Cerebellar cortex (tissue), 1 donor: ENCODE data around the gene NPAS4.
"Not testable (repeated sequence)": the region's sequence is repeated elsewhere in the genome, so short reads cannot be mapped to it uniquely, and the experiment has no call there.

Experiments
- DNase-seq: peaks from one replicate; pipeline ENCODE4 v3.0.0-alpha.2; 2015; ENCODE audit warnings: low spot score

Gene NPAS4

DNA sequence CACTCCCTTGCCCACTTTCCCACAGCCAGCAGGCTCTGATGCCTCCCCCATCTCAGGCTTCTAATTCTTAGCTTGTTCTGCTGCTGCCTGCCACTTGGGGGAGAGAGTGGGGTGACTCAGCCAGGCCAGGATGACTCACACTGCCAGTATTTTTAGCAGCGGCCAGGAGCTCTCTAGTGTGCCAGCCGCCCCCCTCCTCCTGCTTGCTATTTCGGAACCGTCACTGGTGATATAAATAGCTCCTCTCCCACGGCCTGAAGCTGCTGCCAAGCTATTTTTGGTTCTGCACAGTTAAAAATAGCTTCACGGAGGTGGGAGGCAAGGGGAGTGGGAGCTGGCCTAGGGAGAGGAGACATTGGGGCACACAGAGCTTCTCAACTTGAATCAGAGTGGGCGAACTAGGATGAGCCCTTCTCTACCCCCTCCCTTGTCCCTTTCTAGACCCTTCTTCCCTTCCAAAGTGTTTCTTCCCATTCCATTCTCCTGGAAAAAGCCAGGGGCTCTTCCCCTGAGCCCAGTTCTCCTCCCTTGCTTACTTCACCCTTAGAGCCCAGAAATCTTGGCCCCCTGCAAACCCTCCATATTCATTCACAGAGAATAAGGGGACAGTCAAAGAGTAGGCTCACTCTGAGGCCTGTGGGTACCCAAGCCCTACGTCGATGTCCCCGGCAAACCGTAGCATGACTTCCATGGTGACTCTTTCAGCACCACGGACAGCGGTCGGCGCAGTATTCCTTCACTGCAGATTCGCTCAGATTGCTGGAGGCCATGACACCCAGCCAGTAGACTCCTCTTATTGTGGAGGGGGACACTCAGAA, 2.5 kb upstream of the NPAS4 start:
- DNase-seq: peak; percentile 95

DNA sequence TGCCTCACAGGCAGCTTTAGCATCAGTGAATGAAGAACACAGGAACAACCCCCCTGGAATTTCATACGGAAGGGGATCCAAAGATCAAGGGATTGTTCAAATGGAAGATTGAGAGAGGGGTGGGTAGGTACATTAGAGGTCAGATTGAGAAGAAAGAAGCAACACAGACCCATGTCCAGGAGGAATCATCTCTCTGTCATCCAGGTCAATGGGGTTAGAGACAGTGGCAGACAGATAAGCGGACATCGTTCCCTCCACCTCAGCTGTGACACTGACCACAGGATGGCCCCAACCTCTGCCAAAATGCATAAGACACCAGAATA, 1.9 kb upstream of the NPAS4 start:
- no peak for DNase-seq

DNA sequence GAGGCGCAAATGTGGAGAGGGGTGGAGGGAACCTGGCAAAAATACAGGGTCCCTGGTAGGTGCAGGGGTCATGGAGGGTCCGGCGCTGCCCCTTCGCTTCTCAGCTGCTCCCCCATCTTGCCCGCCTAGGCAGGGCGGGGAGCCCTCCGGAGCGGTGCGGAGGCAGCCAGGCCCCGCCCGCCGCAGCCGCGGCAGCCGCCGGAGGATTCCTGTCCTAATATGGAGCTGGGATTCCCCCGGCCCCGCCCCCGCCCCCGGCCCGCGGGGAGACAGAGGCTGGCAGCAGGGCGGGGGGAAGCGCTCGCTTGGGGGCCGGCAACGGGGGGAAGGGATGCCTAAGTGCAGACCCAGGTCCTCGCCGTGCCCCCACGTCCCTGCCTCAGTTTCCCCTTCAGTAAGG, 1.0 kb upstream of the NPAS4 start:
- DNase-seq: peak; percentile 33

DNA sequence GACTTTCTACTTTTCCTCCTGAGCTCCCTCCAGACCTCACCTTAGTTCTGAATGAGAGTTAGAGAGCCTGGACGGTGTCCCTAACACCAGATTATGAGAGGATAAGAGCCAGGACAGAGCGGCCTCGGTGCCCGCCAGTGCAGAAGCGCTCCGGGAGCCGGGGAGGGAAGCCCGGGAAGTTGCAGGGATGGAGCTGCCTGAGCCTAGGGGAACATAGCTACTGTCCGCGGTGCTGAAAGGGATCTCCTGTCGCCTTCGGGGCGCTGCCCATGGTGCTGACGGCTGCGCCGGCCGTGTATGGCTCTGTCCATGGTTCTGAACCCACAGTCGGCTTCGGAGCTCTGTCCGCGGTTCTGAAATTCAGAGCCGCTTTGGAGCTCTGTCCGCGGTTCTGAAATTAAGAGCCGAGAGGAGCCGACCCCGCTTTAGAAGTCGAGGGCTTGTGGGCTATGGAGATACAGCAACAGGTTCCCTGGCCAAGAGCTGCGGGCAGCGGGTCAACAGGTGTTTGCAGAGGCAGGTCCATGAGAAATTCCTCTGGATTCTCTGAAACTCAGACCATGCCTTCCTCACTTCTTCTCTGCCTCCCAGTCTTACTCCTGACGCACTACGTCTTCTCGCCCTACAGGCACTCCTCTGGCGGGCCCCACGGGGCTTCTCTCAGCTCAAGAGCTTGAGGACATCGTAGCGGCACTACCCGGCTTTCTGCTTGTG, 814 bp downstream of the NPAS4 start:
- DNase-seq: peak; percentile 71

DNA sequence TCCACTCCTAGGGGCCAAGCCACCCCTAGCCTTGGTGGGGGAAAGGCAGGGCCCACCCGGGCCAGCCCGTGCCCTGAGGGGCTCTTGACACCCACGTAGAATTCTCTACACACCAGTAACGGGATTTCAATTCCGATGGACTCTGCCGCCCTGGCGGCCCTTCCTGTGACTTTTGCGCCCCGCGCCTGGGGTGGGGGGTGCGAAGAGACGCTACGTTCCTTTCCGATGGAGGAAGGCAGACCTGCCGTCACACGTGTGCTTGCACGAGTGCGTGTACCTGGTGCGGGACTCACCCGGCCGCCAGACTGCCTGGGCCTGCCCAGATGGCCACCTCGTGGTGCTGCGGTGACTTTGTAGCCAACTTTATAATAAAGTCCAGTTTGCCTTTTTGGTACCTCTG, 5.5 kb downstream of the NPAS4 start:
- no peak for DNase-seq

DNA sequence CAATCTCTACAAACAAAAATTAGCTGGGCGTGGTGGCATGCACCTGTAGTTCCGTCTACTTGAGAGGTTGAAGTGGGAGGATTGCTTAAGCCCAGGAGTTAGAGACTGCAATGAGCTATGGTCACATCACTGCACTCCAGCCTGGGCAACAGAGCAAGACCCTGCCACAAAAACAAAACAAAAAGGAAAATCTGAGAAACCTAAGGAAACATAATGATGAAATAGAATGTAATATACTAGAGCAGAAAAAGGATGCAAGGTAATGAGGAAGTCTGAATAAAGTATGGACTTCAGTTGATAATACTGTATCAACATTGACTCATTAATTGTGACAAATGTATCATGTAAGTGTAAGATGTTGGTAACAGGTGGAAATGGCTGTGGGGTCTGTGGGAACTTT, 8.1 kb downstream of the NPAS4 start:
- DNase-seq: no peak

DNA sequence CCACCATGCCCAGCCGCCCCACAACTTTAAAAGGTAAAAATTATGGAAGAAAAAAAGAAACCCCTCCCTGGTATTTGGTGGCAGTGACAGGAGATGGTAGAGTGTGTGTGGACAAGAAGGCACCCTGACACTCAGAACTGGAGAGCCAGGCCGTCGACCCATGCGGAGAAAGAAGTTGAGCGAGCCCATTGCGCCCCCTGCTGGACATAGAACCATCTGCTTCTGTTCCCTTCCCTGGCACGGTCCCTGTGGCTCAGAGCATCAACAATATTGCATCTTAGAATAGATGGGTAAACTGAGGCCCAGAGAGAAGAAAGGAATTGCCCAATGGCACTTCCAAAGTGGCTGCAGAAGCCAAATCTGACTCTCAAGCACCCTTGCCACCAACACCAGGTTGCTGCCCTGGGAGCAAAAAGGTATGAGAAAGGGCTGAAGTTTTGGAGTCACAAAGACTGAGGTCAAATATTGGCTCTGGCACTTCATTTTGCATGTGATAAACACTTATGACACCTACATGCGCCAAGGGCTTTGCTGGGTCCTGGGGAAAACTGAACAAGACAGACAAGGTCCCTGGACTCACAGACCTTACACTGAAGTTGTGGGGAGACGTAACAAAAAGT, 9.3 kb downstream of the NPAS4 start:
- peak; percentile 88 for DNase-seq

DNA sequence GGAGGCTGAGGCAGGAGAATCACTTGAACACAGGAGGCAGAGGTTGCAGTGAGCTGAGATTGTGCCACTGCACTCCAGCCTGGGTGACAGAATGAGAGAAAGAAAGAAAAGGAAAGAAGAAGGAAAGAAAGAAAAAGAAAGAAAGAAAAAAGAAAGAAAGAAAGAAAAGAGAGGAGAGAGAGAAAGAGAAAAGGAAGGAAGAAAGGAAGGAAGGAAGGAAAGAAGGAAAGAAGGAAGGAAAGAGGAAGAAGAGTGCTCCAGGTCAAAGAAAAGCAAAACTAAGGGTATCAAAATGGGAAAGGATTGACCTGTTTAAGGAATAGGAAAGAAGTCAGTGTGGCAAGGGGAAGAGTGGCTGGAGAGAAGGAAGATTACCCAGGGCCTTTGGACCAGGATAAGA, 10.5 kb downstream of the NPAS4 start:
- DNase-seq: not testable (repeated sequence)

DNA sequence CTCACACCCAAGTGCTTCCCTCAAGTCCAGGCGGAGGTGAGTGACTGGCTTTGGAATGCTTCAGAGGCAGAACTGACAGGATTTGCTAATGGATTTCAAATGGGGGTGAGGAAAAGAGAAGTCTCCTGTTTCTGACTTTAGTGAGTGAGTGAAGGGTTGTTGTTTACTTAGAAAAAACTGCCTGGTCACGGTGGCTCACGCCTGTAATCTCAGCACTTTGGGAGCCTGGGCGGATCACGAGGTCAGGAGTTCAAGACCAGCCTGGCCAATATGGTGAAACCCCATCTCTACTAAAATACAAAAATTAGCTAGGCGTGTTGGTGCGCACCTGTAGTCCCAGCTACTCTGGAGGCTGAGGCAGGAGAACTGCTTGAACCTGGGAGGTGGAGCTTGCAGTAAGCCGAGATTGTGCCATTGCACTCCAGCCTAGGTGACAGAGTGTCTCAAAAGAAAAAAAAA, 11.1 kb downstream of the NPAS4 start:
- DNase-seq: peak; percentile 29

DNA sequence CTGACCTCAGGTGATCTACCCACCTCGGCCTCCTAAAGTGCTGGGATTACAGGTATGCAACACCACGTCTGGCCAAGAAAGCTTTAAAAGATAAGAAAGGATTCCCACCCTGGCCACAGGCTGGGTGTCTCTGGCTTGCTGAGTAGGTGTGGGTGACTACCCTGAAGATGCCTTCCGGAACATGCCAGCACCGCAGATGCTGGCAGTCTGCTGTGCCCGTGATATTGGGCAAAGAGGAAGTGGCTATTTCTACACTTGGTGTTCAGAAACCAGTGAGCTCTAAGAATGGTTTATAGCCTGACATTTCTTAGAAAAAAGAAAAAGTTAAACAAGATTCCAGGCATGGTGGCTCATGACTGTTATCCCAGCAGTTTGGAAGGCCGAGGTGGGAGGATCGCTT, 11.8 kb downstream of the NPAS4 start:
- no peak for DNase-seq

DNA sequence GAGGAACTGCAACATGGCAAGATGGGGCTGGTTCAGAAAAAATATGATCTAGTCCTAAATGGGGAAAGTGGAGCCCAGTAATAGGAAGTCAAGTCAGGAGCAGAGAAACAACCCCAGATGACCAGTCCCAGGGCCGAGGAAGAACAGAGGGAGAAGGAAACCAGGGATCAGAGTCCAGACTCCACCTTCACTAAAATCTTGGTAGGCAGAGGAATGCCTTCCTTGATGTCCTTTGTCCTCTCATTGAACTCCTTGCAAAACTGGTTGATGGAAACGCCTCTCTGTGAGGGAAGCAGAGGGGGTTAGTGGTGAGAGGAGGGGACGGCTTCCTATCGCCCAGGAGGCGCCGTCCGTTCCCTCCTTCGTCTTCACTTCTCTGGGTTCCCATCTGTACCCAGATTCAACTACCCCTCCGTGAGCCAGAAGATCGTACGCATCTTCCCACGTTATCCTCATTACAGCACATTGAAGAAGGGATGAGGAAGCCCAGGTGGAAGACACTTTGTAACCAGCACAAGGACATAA, 17.2 kb downstream of the NPAS4 start:
- no peak for DNase-seq

DNA sequence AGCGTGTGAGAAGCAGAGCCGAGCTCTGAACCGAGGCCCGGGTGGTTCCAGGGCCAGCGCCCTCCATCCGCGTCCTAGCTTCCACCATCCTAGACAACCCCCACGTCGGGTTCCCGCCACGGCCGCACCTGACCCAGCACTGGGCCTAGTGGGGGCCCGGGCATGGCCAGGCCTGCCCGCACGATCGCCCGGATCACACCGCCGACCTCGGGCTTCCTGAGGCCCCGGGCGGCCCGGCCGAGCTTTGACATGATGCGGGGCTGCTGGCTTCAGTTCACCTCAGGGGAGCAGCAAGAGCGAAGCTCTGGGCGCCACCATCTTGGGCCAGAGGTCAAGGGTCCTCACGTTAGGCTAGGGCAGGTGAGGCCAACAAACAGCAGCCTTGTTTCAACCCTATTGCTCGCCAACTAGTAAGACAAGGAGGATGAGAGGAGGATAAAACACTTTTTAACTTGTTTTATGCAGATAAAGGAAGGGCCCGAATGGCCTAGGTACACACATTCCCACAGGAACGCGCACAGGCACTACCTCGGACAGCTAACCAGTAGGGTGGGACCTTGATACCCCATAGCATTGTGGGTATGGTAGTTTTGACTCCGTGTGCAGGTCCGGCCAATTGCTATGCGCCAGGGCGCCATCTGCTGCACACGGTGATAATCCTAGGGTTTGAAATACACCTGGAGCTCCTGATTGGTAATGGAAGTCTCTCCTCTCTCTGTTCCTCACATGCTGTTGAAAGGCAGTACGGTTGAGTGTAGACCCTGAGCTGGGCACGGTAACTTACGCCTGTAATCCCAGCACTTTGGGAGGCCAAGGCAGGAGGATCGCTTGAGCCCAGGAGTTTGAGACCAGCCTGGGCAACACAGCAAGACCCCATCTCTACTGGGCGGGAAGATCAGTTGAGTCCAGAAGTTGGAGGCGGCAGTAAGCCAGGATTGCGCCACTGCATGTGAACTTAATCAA, 17.9 kb downstream of the NPAS4 start, which contains the start of gene MRPL11:
MRPL11 (minus strand) TSS at position 345 of the 963 bp plus-strand sequence; CDS start at position 251, 94 bp downstream.
- DNase-seq: peak; percentile 98

DNA sequence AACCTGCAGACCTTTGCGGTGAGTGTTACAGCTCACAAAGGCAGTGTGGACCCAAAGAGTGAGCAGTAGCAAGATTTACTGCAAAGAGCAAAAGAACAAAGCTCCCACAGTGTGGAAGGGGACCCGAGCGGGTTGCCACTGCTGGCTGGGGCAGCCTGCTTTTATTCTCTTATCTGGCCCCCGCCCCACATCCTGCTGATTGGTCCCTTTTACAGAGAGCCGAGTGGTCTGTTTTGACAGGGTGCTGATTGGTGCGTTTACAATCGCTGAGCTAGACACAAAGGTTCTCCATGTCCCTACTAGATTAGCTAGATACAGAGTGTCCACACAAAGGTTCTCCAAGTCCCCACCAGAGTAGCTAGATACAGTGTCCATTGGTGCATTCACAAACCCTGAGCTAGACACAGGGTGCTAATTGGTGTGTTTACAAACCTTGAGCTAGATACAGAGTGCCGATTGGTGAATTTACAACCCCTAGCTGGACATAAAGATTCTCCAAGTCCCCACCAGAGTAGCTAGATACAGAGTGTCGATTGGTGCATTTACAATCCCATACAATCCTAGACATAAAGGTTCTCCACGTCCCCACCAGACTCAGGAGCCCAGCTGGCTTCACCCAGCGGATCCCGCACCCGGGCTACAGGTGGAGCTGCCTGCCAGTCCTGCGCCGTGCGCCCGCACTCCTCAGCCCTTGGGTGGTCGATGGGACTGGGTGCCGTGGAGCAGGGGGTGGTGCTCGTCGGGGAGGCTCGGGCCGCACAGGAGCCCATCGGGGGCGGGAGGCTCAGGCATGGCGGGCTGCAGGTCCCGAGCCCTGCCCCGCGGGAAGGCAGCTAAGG, 19.5 kb downstream of the NPAS4 start:
- DNase-seq: not testable (repeated sequence)

DNA sequence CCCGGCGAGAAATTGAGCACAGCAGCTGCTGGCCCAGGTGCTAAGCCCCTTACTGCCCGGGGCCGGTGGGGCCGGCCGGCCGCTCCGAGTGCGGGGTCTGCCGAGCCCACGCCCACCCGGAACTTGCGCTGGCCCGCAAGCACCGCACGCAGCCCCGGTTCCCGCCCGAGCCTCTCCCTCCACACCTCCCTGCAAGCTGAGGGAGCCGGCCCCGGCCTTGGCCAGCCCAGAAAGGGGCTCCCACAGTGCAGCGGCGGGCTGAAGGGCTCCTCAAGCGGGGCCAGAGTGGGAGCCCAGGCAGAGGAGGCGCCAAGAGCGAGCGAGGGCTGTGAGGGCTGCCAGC, 20.1 kb downstream of the NPAS4 start:
- DNase-seq: not testable (repeated sequence)

DNA sequence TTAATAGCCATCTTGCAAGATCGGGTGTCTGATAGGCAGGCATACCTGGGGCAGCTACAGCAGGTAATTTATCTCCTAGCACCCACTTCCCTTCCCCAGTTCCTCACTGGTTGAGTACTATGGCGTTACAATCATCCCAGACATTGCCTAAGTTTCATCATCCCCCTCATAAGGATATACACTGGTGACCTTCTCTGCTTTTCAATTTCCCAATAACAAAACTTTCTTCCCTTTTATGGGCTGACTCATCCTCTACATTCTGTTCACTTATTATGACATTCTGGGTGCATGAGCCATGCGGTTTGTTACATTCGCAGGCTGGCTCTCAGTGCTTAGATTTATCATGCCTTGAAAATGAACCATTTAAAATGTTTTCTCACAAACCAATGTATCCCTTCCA, 22.8 kb downstream of the NPAS4 start:
- DNase-seq: no peak

DNA sequence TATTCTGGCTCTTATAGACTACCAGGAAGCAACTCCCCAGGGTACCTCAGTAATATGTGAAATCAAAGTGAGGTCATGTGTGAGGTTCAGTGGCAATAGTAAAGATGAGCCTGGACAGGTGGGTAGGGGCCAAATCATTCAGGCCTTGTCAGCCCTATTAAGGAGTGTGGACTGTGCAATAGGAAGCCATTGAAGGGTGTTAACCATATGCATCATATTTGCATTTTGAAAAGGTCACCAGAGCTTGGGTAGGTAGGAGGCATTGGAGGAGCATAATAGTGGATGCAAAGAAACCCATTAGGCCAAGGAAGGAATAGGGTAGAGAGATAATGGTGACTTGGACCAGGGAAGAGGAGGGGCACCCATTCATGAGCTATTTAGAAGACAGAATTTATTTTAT, 26.2 kb downstream of the NPAS4 start:
- no peak for DNase-seq

DNA sequence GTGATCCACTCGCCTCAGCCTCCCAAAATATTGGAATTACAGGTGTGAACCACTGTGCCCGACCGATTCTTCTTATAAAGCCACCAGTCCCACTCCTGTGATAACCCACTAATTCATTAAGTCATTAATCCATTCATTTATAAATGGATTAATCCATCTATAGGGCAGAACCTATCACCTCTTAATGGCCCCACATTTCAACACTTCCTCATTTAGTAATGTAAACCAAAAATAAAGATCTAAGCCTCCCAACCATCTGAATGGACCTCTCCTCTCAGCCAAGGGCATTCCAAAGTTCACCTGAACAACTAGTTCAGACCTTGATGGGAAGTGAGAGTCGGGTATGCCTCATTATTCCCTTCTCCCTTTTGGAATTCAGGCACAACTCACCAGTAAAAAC, 27.7 kb downstream of the NPAS4 start:
- DNase-seq: no peak

DNA sequence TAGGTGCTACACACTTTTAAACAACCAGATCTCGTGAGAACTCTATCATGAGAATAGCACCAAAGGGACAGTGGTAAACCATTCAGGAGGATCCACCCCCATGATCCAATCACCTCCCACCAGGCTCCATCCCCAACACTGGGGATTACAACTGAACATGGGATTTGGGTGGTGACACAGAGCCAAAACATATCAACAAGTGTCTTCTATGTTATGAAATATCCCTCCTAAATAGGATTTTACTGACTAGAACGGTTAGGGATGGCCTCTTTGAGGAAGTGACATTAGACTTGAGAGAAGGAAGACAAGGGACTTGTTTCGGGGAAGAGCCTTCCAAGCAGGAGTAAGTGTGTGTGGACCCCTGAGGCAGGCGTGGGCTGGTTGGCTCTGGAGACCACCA, 29.7 kb downstream of the NPAS4 start:
- DNase-seq: no peak

DNA sequence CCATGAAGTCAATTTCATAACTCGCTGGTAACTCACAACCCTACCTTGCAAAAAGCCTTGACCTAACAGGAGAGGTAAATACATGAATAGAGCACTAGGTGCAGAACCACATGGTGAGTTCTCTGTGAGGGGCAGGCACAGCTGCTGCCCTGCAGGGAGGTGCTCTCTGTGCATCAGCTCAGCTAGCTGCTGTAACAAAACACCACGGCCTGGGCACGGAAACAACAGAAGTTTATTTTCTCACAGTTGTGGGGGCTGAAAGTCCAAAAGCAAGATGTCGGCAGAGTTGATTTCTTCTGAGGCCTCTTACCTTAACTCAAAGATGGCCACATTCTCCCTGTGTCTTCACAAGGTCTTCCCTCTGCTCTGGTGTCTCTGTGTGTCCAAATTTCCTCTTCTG, 30.8 kb downstream of the NPAS4 start:
- DNase-seq: no peak

DNA sequence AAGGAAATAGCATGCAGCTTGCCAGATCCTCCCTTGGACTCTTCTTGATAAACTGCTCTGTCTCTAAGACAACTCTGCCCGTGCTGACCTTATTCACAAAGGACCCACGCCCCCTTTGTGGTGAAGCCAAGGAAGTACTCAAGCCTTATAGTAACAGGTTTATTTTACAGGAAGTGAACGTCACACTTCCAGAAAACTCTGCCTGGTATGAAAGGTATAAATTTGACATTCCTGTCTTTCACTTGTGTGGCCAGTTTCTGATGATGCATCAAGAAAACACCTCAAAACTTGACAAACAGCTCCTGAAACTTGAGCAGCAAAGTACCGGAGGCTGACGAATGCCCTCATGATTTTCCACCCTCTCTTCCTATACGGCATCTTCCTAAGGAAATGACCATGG, 33.4 kb downstream of the NPAS4 start:
- no peak for DNase-seq

DNA sequence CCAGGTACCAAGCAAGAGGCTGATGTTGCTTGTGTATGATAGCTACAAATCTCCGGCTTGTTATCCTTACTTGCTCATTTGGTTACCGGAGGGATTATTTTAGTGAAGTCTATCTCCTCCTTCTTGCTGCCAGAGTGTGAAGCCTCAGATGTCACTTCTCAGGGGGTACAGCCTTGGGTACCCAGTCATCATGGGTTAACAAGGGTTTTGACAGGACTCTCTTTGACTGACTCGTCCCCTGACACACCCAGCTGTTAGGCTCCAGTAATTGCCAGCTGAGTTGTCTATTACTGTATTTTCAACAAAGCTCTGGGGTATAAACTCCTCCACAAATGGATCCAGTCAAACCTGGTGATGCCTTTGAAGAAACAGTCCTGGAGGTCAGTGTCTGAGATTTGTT, 34.0 kb downstream of the NPAS4 start:
- no peak for DNase-seq
